HCT116 (cell line): ENCODE data around the gene MAGOH. TPM values are rescaled to one million over a fixed set of nuclear protein-coding genes. Genes with fewer than 3 reads are reported as not detected.

Experiments used
- ATAC-seq: fragments of 200-7000 bp; cut with Tn5 transposase; 2 replicates; pipeline ENCODE4 v1.9.1; 2020; ENCODE audit warnings: mild to moderate bottlenecking, moderate library complexity
- BruUV-seq: library from RNA; stranded (reverse); fragments of 400-500 nt; replicated peaks from 2 replicates; lab custom pipeline; 2021; lab: Mats Ljungman, UMichigan
- CTCF ChIA-PET: fragments of 300-600 bp; sonication (Branson Sonifier 250); formaldehyde crosslinking; loops from one replicate; lab custom pipeline; 2021; ENCODE audit warnings: antibody characterized with exemption; lab: Charles Lee
- POLR2A ChIA-PET: fragments of 300-600, 350-600 bp; sonication (Branson Sonifier 250); formaldehyde crosslinking; loops from one replicate; lab custom pipeline; 2021; ENCODE audit warnings: antibody characterized with exemption; lab: Charles Lee
- RAD21 ChIA-PET, 2 experiments: fragments of 300-600 bp; sonication (Branson Sonifier 250); formaldehyde crosslinking; loops; one replicate each; lab custom pipeline; 2023; ENCODE audit warnings: low total read pairs in 2 of 2; ENCODE audit not compliant: uncharacterized antibody in 2 of 2, unreplicated experiment in 2 of 2, low non-redundant PET in 1 of 2; lab: Charles Lee
- DNase-seq: peaks from one replicate; pipeline ENCODE4 v3.0.0-alpha.2; 2010; ENCODE audit warnings: low read depth, low spot score
- H2AFZ ChIP-seq: fragments of 200-600 bp; shearing (Covaris generic), sonication (generic); 2 replicates; pipeline ENCODE4 v1.6.1; 2017; ENCODE audit warnings: low read depth, mixed run types, mixed read lengths, antibody characterized with exemption, low read length; ENCODE audit not compliant: poor library complexity, severe bottlenecking
- H3K27ac ChIP-seq: 2 replicates; pipeline ENCODE4 v1.5.1; 2012; ENCODE audit warnings: low read depth, low read length
- H3K27me3 ChIP-seq: fragments of 200-600 bp; sonication (generic); 2 replicates; pipeline ENCODE4 v1.6.1; 2016; ENCODE audit warnings: mixed run types, low read length, mixed read lengths; ENCODE audit not compliant: insufficient read depth
- H3K36me3 ChIP-seq, 2 experiments: fragments of 200-500 bp in 1 of 2; fragments of 200-600 bp in 1 of 2; sonication (Bioruptor generic) in 1 of 2; sonication (generic) in 1 of 2; 2 replicates each; pipeline versions ENCODE4 v1.5.1 to v1.6.1; 2014 to 2016; ENCODE audit warnings: low read length in 2 of 2, inconsistent platforms in 1 of 2, mixed read lengths in 1 of 2, mixed run types in 1 of 2; ENCODE audit not compliant: insufficient read depth in 2 of 2, control insufficient read depth in 1 of 2
- H3K4me1 ChIP-seq, 2 experiments: fragments of 200-600 bp in 1 of 2; sonication (generic) in 1 of 2; 2 replicates each; pipeline versions ENCODE4 v1.5.1 to v1.6.1; 2012 to 2017; ENCODE audit warnings: low read length in 2 of 2, inconsistent platforms in 1 of 2, mild to moderate bottlenecking in 1 of 2, mixed read lengths in 1 of 2, mixed run types in 1 of 2, moderate library complexity in 1 of 2; ENCODE audit not compliant: insufficient read depth in 2 of 2, control insufficient read depth in 1 of 2
- H3K4me2 ChIP-seq: fragments of 200-600 bp; sonication (generic); 2 replicates; pipeline ENCODE4 v1.6.1; 2017; ENCODE audit warnings: mixed run types, low read length, mixed read lengths
- H3K4me3 ChIP-seq, 2 experiments: fragments of 200-600 bp in 1 of 2; sonication (generic) in 1 of 2; replicated peaks in 1 of 2; 2 replicates each; pipeline ENCODE4 v1.5.1; 2011 to 2016; ENCODE audit warnings: low read length in 2 of 2, control low read depth in 1 of 2, low read depth in 1 of 2, mild to moderate bottlenecking in 1 of 2, mixed read lengths in 1 of 2, mixed run types in 1 of 2
- H3K79me2 ChIP-seq: fragments of 200-600 bp; sonication (generic); 2 replicates; pipeline ENCODE4 v1.6.1; 2017; ENCODE audit warnings: mild to moderate bottlenecking, mixed run types, low read length, moderate library complexity, mixed read lengths; ENCODE audit not compliant: insufficient read depth
- H3K9ac ChIP-seq: fragments of 200-600 bp; sonication (generic); 2 replicates; pipeline ENCODE4 v1.6.1; 2016; ENCODE audit warnings: low read length, mixed read lengths
- H3K9me2 ChIP-seq: fragments of 200-600 bp; sonication (generic), shearing (Covaris generic); 2 replicates; pipeline ENCODE4 v1.6.1; 2017; ENCODE audit warnings: mixed run types, mild to moderate bottlenecking, moderate library complexity; ENCODE audit not compliant: insufficient read depth
- H3K9me3 ChIP-seq, 2 experiments: fragments of 200-500 bp in 1 of 2; fragments of 200-600 bp in 1 of 2; sonication (Bioruptor generic) in 1 of 2; sonication (generic) in 1 of 2; 2 replicates each; pipeline ENCODE4 v1.6.1; 2014 to 2017; ENCODE audit warnings: low read length in 2 of 2, mixed read lengths in 2 of 2, inconsistent platforms in 1 of 2, low read depth in 1 of 2, mild to moderate bottlenecking in 1 of 2, mixed run types in 1 of 2, moderate library complexity in 1 of 2; ENCODE audit not compliant: control insufficient read depth in 1 of 2, insufficient read depth in 1 of 2
- H4K20me1 ChIP-seq: fragments of 200-600 bp; sonication (generic), shearing (Covaris generic); 2 replicates; pipeline ENCODE4 v1.6.1; 2017; ENCODE audit warnings: mixed run types, mild to moderate bottlenecking, moderate library complexity; ENCODE audit not compliant: insufficient read depth
- CBX3 ChIP-seq: IDR thresholded peaks from 2 replicates; pipeline ENCODE4 v1.6.1; 2012; ENCODE audit warnings: low read depth
- CEBPB ChIP-seq: IDR thresholded peaks from 2 replicates; pipeline ENCODE4 v1.6.1; 2012; ENCODE audit warnings: low read depth
- EGR1 ChIP-seq: IDR thresholded peaks from 2 replicates; pipeline ENCODE4 v1.6.1; 2012; ENCODE audit warnings: low read depth
- EZH2 ChIP-seq: fragments of 200-600 bp; sonication (generic); IDR thresholded peaks from 2 replicates; pipeline ENCODE4 v1.6.1; 2017; ENCODE audit warnings: antibody characterized with exemption, mixed run types
- EZH2phosphoT487 ChIP-seq: fragments of 200-600 bp; IDR thresholded peaks from 2 replicates; pipeline ENCODE4 v1.6.1; 2018; ENCODE audit warnings: antibody characterized with exemption, borderline replicate concordance
- JUND ChIP-seq: IDR thresholded peaks from 2 replicates; pipeline ENCODE4 v1.6.1; 2012
- POLR2A ChIP-seq: IDR thresholded peaks from 2 replicates; pipeline ENCODE4 v1.7.0; 2011; ENCODE audit warnings: borderline replicate concordance; ENCODE audit not compliant: insufficient read depth, insufficient read length; ENCODE audit errors: extremely low read depth
- RAD21 ChIP-seq: IDR thresholded peaks from 2 replicates; pipeline ENCODE4 v1.6.1; 2012; ENCODE audit warnings: low read depth, mild to moderate bottlenecking
- REST ChIP-seq: IDR thresholded peaks from 2 replicates; pipeline ENCODE4 v1.6.1; 2012; ENCODE audit warnings: low read depth
- SIN3A ChIP-seq: IDR thresholded peaks from 2 replicates; pipeline ENCODE4 v1.6.1; 2012; ENCODE audit warnings: low read depth
- SRF ChIP-seq: IDR thresholded peaks from 2 replicates; pipeline ENCODE4 v1.6.1; 2012; ENCODE audit warnings: low read depth
- TCF7L2 ChIP-seq: IDR thresholded peaks from 2 replicates; pipeline ENCODE4 v1.7.0; 2011; ENCODE audit warnings: borderline replicate concordance, inconsistent platforms; ENCODE audit not compliant: insufficient read depth, insufficient read length; ENCODE audit errors: extremely low read depth
- ZFX ChIP-seq: fragments of 450-650 bp; IDR thresholded peaks from 2 replicates; pipeline ENCODE4 v1.6.1; 2017
- ZNF274 ChIP-seq: fragments of 200-500 bp; sonication (Bioruptor generic); IDR thresholded peaks from 2 replicates; pipeline ENCODE4 v1.6.1; 2014; ENCODE audit warnings: mild to moderate bottlenecking, low read depth, low read length, inconsistent platforms
- intact Hi-C: fragments of 100-400 bp; cut with micrococcal nuclease; formaldehyde crosslinking; loops from 2 replicates; pipeline ENCODE4 v1.10.0; 2022
- total RNA-seq: library from RNA; stranded (reverse); gene quantifications from one replicate; pipeline ENCODE4 v1.2.1, GENCODE V29; 2021; ENCODE audit not compliant: unreplicated experiment
- TF ChIP-seq, protein P1 (sequence below), 3 experiments: fragments of 200-600 bp in 1 of 3; sonication (generic) in 1 of 3; IDR thresholded peaks in 2 of 3; conservative IDR thresholded peaks in 1 of 3; 2 replicates each; pipeline ENCODE4 v1.5.1; 2012 to 2017; ENCODE audit warnings: low read depth in 2 of 3, low read length in 2 of 3, antibody characterized with exemption in 1 of 3, borderline replicate concordance in 1 of 3, control low read depth in 1 of 3, mild to moderate bottlenecking in 1 of 3, mixed read lengths in 1 of 3, mixed run types in 1 of 3, moderate library complexity in 1 of 3; ENCODE audit not compliant: insufficient read depth in 1 of 3
- TF ChIP-seq, protein P2 (sequence below): IDR thresholded peaks from 2 replicates; pipeline ENCODE4 v1.6.1; 2012
- TF ChIP-seq, protein P3 (sequence below): IDR thresholded peaks from 2 replicates; pipeline ENCODE4 v1.6.1; 2011; ENCODE audit warnings: mild to moderate bottlenecking, low read length, moderate library complexity; ENCODE audit not compliant: insufficient replicate concordance; ENCODE audit errors: extremely low read depth
- TF ChIP-seq, protein P4 (sequence below): IDR thresholded peaks from 2 replicates; pipeline ENCODE4 v1.6.1; 2012

The MAGOH gene
- total RNA-seq, 1 experiment from 2014 or later: 63.7 TPM

- DNase-seq: no peak
- RAD21 ChIA-PET: no interaction called here
- no TSS peak for BruUV-seq
Observed at GRCh38 chr1:53242381-53242780, 4.1 kb upstream of the MAGOH start.

More at GRCh38 chr1:53242381-53242780, 4.1 kb upstream of the MAGOH start:
- TF ChIP-seq JUND (no peak), ZFX (no peak), POLR2A (no peak), CBX3 (no peak), EZH2phosphoT487 (no peak), REST (no peak), EGR1 (no peak), EZH2 (no peak), SRF (no peak), ZNF274 (no peak), RAD21 (no peak), SIN3A (no peak), CEBPB (no peak), TCF7L2 (no peak)
- TF ChIP-seq, protein P1, sequence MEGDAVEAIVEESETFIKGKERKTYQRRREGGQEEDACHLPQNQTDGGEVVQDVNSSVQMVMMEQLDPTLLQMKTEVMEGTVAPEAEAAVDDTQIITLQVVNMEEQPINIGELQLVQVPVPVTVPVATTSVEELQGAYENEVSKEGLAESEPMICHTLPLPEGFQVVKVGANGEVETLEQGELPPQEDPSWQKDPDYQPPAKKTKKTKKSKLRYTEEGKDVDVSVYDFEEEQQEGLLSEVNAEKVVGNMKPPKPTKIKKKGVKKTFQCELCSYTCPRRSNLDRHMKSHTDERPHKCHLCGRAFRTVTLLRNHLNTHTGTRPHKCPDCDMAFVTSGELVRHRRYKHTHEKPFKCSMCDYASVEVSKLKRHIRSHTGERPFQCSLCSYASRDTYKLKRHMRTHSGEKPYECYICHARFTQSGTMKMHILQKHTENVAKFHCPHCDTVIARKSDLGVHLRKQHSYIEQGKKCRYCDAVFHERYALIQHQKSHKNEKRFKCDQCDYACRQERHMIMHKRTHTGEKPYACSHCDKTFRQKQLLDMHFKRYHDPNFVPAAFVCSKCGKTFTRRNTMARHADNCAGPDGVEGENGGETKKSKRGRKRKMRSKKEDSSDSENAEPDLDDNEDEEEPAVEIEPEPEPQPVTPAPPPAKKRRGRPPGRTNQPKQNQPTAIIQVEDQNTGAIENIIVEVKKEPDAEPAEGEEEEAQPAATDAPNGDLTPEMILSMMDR (IDR thresholded peaks at IDR 0.05 in 2 of 3, conservative IDR thresholded peaks at IDR 0.05 in 1 of 3; ENCODE audit: borderline replicate concordance in 1 of 3, insufficient read depth in 1 of 3, low read depth in 2 of 3, low read length in 2 of 3): no peak
- TF ChIP-seq, protein P2, sequence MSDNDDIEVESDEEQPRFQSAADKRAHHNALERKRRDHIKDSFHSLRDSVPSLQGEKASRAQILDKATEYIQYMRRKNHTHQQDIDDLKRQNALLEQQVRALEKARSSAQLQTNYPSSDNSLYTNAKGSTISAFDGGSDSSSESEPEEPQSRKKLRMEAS: no peak
- TF ChIP-seq, protein P3, sequence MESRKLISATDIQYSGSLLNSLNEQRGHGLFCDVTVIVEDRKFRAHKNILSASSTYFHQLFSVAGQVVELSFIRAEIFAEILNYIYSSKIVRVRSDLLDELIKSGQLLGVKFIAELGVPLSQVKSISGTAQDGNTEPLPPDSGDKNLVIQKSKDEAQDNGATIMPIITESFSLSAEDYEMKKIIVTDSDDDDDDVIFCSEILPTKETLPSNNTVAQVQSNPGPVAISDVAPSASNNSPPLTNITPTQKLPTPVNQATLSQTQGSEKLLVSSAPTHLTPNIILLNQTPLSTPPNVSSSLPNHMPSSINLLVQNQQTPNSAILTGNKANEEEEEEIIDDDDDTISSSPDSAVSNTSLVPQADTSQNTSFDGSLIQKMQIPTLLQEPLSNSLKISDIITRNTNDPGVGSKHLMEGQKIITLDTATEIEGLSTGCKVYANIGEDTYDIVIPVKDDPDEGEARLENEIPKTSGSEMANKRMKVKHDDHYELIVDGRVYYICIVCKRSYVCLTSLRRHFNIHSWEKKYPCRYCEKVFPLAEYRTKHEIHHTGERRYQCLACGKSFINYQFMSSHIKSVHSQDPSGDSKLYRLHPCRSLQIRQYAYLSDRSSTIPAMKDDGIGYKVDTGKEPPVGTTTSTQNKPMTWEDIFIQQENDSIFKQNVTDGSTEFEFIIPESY: no peak
- TF ChIP-seq, protein P4, sequence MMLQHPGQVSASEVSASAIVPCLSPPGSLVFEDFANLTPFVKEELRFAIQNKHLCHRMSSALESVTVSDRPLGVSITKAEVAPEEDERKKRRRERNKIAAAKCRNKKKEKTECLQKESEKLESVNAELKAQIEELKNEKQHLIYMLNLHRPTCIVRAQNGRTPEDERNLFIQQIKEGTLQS: no peak
- TF ChIP-seq, all 23 proteins: peak for 0
- H3K36me3 ChIP-seq: peaks cover 5 to 7% of the 10 kb centered on the region in 2 experiments; a peak in 2 of 4 replicates
- intact Hi-C loops: no loop called here
- H3K79me2 ChIP-seq: peaks cover 9% of the 10 kb centered on the region
- no peak overlapping the region for H3K27ac ChIP-seq
- ChIA-PET POLR2A (no interaction called here), CTCF (no interaction called here)
- no peak overlapping the region for H2AFZ ChIP-seq
- no peak overlapping the region for H3K4me3 ChIP-seq
- no peaks in the 10 kb centered on the region for H3K9me2 ChIP-seq
- no peak overlapping the region for H3K4me2 ChIP-seq
- no peaks in the 10 kb centered on the region for H4K20me1 ChIP-seq
- H3K9ac ChIP-seq: no peak overlapping the region
- no peaks in the 10 kb centered on the region for H3K27me3 ChIP-seq
- ATAC-seq: no peak
- H3K9me3 ChIP-seq: no peaks in the 10 kb centered on the region
- H3K4me1 ChIP-seq: peaks cover 4 to 12% of the 10 kb centered on the region in 2 experiments; a peak in 2 of 4 replicates
